Stimulated activated CD4-positive, alpha-beta T cell treated with anti-CD3 and anti-CD28 coated beads, Interleukin-15, amount 100 ng/mL, for 48 hours (primary cell): ENCODE data around the gene CARD14.

Source experiments
- DNase-seq, 2 donors: peaks; one replicate each; pipeline ENCODE4 v3.0.0-alpha.2; 2020; ENCODE audit warnings: low read depth in 2 of 2

Gene CARD14

GRCh38 chr17:80210348-80211108, 40.7 kb downstream of the CARD14 start:
- no peak for DNase-seq

- DNase-seq: no peak
These were observed 42.3 kb downstream of the CARD14 start for GRCh38 chr17:80212109-80212508.

- DNase-seq: no peak
These were observed 42.7 kb downstream of the CARD14 start for GRCh38 chr17:80212511-80212910.

- DNase-seq: no peak
These were observed 43.3 kb downstream of the CARD14 start for GRCh38 chr17:80212962-80213642.

- no peak for DNase-seq
These were observed 43.8 kb downstream of the CARD14 start for GRCh38 chr17:80213643-80213975.

- no peak for DNase-seq
These were observed 44.4 kb downstream of the CARD14 start for GRCh38 chr17:80214012-80214877.

- no peak for DNase-seq
These were observed 45.0 kb downstream of the CARD14 start for GRCh38 chr17:80214878-80215210.

GRCh38 chr17:80216473-80217456, 46.9 kb downstream of the CARD14 start:
- no peak for DNase-seq

- no peak for DNase-seq
These were observed 48.0 kb downstream of the CARD14 start for GRCh38 chr17:80217703-80218362.

- no peak for DNase-seq
These were observed 48.6 kb downstream of the CARD14 start for GRCh38 chr17:80218391-80218790.

- DNase-seq: peak; percentile 89 to 91
These were observed 49.4 kb downstream of the CARD14 start for GRCh38 chr17:80219013-80219762.

- DNase-seq: no peak
These were observed 49.9 kb downstream of the CARD14 start for GRCh38 chr17:80219763-80220053.

- peak; percentile 54 to 64 for DNase-seq
These were observed 50.4 kb downstream of the CARD14 start, which contains the start of the genes SGSH and SLC26A11 for GRCh38 chr17:80220054-80220735. TSS of gene SGSH (minus strand) at chr17:80220333. CDS start at chr17:80220313, 20 bp downstream. TSS of gene SLC26A11 (plus strand) at chr17:80220427. CDS start at chr17:80221561, 1,134 bp downstream.

- DNase-seq: no peak
These were observed 50.9 kb downstream of the CARD14 start for GRCh38 chr17:80220736-80221215.

- no peak for DNase-seq
These were observed 51.7 kb downstream of the CARD14 start for GRCh38 chr17:80221351-80222105.

GRCh38 chr17:80222376-80223141, 52.7 kb downstream of the CARD14 start:
- no peak for DNase-seq

- no peak for DNase-seq
These were observed 53.4 kb downstream of the CARD14 start for GRCh38 chr17:80223142-80223815.
